Hepatocyte (in vitro differentiated cells): ENCODE data around the gene SEMA5A. TPM values are rescaled to one million over a fixed set of nuclear protein-coding genes. Genes with fewer than 3 reads are reported as not detected.

Experiments
- DNase-seq: peaks from one replicate; pipeline ENCODE4 v3.0.0-alpha.2; 2016; ENCODE audit warnings: low spot score
- H2AFZ ChIP-seq: fragments of 200-600 bp; sonication (generic); 2 replicates; pipeline ENCODE4 v1.6.0; 2016; ENCODE audit warnings: antibody characterized with exemption, mild to moderate bottlenecking
- H3K27ac ChIP-seq: fragments of 200-600 bp; sonication (generic); 2 replicates; pipeline ENCODE4 v1.5.1; 2016; ENCODE audit warnings: mild to moderate bottlenecking
- H3K27me3 ChIP-seq: fragments of 200-600 bp; sonication (generic); 2 replicates; pipeline ENCODE4 v1.6.1; 2016
- H3K36me3 ChIP-seq: fragments of 200-600 bp; sonication (generic); replicated peaks from 2 replicates; pipeline ENCODE4 v1.5.1; 2016; ENCODE audit warnings: low read depth; ENCODE audit not compliant: insufficient read depth
- H3K4me1 ChIP-seq: fragments of 200-600 bp; sonication (generic); 2 replicates; pipeline ENCODE4 v1.5.1; 2016; ENCODE audit warnings: mild to moderate bottlenecking, moderate library complexity; ENCODE audit not compliant: insufficient read depth
- H3K4me2 ChIP-seq: fragments of 200-600 bp; sonication (generic); 2 replicates; pipeline ENCODE4 v1.6.0; 2016
- H3K4me3 ChIP-seq: fragments of 200-600 bp; sonication (generic); 2 replicates; pipeline ENCODE4 v1.5.1; 2016; ENCODE audit warnings: mild to moderate bottlenecking
- H3K79me2 ChIP-seq: fragments of 200-600 bp; sonication (generic); 2 replicates; pipeline ENCODE4 v1.6.0; 2017; ENCODE audit warnings: mild to moderate bottlenecking
- H3K9me2 ChIP-seq: fragments of 200-600 bp; sonication (generic); replicated peaks from 2 replicates; pipeline ENCODE4 v1.6.0; 2017; ENCODE audit warnings: mild to moderate bottlenecking; ENCODE audit not compliant: insufficient read depth
- H3K9me3 ChIP-seq: fragments of 200-600 bp; sonication (generic); 2 replicates; pipeline ENCODE4 v1.5.1; 2016; ENCODE audit warnings: low read depth, mild to moderate bottlenecking
- H4K20me1 ChIP-seq: fragments of 200-600 bp; sonication (generic); 2 replicates; pipeline ENCODE4 v1.6.0; 2016; ENCODE audit warnings: mild to moderate bottlenecking; ENCODE audit not compliant: insufficient read depth, poor library complexity, severe bottlenecking
- CTCF ChIP-seq: fragments of 200-600 bp; sonication (generic); IDR thresholded peaks from 2 replicates; pipeline ENCODE4 v1.5.1; 2016; ENCODE audit warnings: antibody characterized with exemption, mild to moderate bottlenecking; ENCODE audit not compliant: poor library complexity
- EZH2 ChIP-seq: fragments of 200-600 bp; sonication (generic); IDR thresholded peaks from 2 replicates; pipeline ENCODE4 v1.6.1; 2016; ENCODE audit warnings: antibody characterized with exemption, mild to moderate bottlenecking, borderline replicate concordance
- EZH2phosphoT487 ChIP-seq: fragments of 200-600 bp; sonication (generic); IDR thresholded peaks from one replicate; pipeline ENCODE4 v1.6.1; 2018; ENCODE audit warnings: antibody characterized with exemption, mild to moderate bottlenecking, low read depth, moderate library complexity; ENCODE audit not compliant: unreplicated experiment, severe bottlenecking
- WGBS: methylation state at CpG from one replicate; pipeline ENCODE4 v1.1.6; 2016; ENCODE audit warnings: low lambda C conversion rate; ENCODE audit errors: missing lambda C conversion rate; 5-methylcytosine and 5-hydroxymethylcytosine counted together
- polyA plus RNA-seq: library from polyadenylated mRNA; unstranded; fragments of >200 nt; fragmentation: Nextera tagmentation; extraction: Ambion mirVana; gene quantifications from 2 replicates; pipeline ENCODE4 v1.2.1, GENCODE V29; 2016
- total RNA-seq: library from RNA; depleted of rRNA; stranded (reverse); fragments of >200 nt; gene quantifications from 2 replicates; pipeline ENCODE4 v1.2.3, GENCODE V29; 2014

The SEMA5A gene
- total and polyA plus RNA-seq, 2 experiments from 2014 or later, result 10.7 to 21.7 TPM

- H3K9me2 ChIP-seq, result no peaks in the 10 kb centered on the region
- H3K4me2 ChIP-seq, result no peak overlapping the region
- H3K9me3 ChIP-seq, result no peaks in the 10 kb centered on the region
- no peaks in the 10 kb centered on the region for H3K27me3 ChIP-seq
- H4K20me1 ChIP-seq, result no peaks in the 10 kb centered on the region
- H3K4me1 ChIP-seq, result no peaks in the 10 kb centered on the region
- H3K79me2 ChIP-seq, result no peaks in the 10 kb centered on the region
- TF ChIP-seq EZH2, result no peak
- no peak for TF ChIP-seq CTCF
- TF ChIP-seq EZH2phosphoT487, result no peak
- H2AFZ ChIP-seq, result no peak overlapping the region
- WGBS, result 68% methylated on average over 3 of the region's 3 CpGs
- no peak for DNase-seq
- peak overlapping the region; percentile 60 for H3K27ac ChIP-seq
- no peak overlapping the region for H3K4me3 ChIP-seq
- no peaks in the 10 kb centered on the region for H3K36me3 ChIP-seq
Measured at GRCh38 chr5:9057406-9058000, 488.4 kb downstream of the SEMA5A start.

GRCh38 chr5:9056046-9056445, 489.8 kb downstream of the SEMA5A start:
- Histone ChIP-seq H3K79me2 (no peaks in the 10 kb centered on the region), H3K27ac (no peak overlapping the region), H3K4me1 (no peaks in the 10 kb centered on the region), H4K20me1 (no peaks in the 10 kb centered on the region), H3K36me3 (no peaks in the 10 kb centered on the region), H3K9me2 (no peaks in the 10 kb centered on the region), H2AFZ (no peak overlapping the region), H3K4me3 (no peak overlapping the region), H3K27me3 (no peaks in the 10 kb centered on the region), H3K9me3 (no peaks in the 10 kb centered on the region), H3K4me2 (no peak overlapping the region)
- WGBS, result 99% methylated on average over 4 of the region's 4 CpGs
- TF ChIP-seq EZH2 (no peak), CTCF (no peak)
- DNase-seq, result no peak

- Histone ChIP-seq H3K79me2 (no peaks in the 10 kb centered on the region), H3K4me2 (no peak overlapping the region), H3K4me3 (no peak overlapping the region), H3K4me1 (no peaks in the 10 kb centered on the region), H4K20me1 (no peaks in the 10 kb centered on the region), H2AFZ (no peak overlapping the region), H3K27ac (no peak overlapping the region), H3K9me3 (no peaks in the 10 kb centered on the region), H3K36me3 (no peaks in the 10 kb centered on the region), H3K9me2 (no peaks in the 10 kb centered on the region), H3K27me3 (no peaks in the 10 kb centered on the region)
- DNase-seq, result no peak
- 66% methylated on average over 3 of the region's 3 CpGs for WGBS
- TF ChIP-seq EZH2 (no peak), CTCF (no peak), EZH2phosphoT487 (no peak)
Measured at GRCh38 chr5:9054821-9055589, 490.9 kb downstream of the SEMA5A start.
